ENCODE measurements around the gene CARD9. TPM values are rescaled to one million over a fixed set of nuclear protein-coding genes. Genes with fewer than 3 reads are reported as not detected.

Gene CARD9
- total RNA-seq, 1 experiment from 2014 or later = 5.6 TPM

GRCh38 chr9:136401173-136401922 is 27.9 kb upstream of the CARD9 start:
- no CpG with 5 or more reads among the region's 18 CpGs for WGBS (ENCODE audit: extremely low coverage, insufficient read length, low lambda C conversion rate)
- H3K4me3 Mint-ChIP-seq = peak overlapping the region in 1 of 2 experiments; percentile 61; a peak in 3 of 5 replicates
- no peak overlapping the region for H3K4ac ChIP-seq (ENCODE audit: low read depth, low read length)

More at GRCh38 chr9:136401173-136401922, 27.9 kb upstream of the CARD9 start:
- no peak overlapping the region for H3K14ac ChIP-seq (ENCODE audit: insufficient read depth, low read length)
- H3K4me1 Mint-ChIP-seq = peaks cover 11 to 12% of the 10 kb centered on the region in 2 experiments
- H3K27ac Mint-ChIP-seq = peak overlapping the region in 2 of 3 experiments; percentile 75 to 88; a peak in 4 of 7 replicates
- no peak for DNase-seq
- H3K56ac ChIP-seq (ENCODE audit: insufficient read length, low read depth, low read length) = no peak overlapping the region
- no peaks in the 10 kb centered on the region for H3K9me3 ChIP-seq (ENCODE audit: control insufficient read depth, low read depth, low read length)
- no peaks in the 10 kb centered on the region for H3K27me3 ChIP-seq (ENCODE audit: insufficient read depth, low read length)
- no peaks in the 10 kb centered on the region for H3K4me1 ChIP-seq (ENCODE audit: insufficient read depth, low read length)
- peaks cover 24 to 70% (median 58%) of the 10 kb centered on the region in 3 experiments for H3K36me3 Mint-ChIP-seq (ENCODE audit: insufficient read depth in 1 of 3, low read depth in 3 of 3)
- peaks cover 6% of the 10 kb centered on the region for H3K23me2 ChIP-seq (ENCODE audit: insufficient read length, low read depth, low read length, poor library complexity, severe bottlenecking)
- no peak for TF ChIP-seq CTCF (conservative IDR thresholded peaks at IDR 0.05)
- H3K27me3 Mint-ChIP-seq (ENCODE audit: low read depth) = no peaks in the 10 kb centered on the region
- H2BK15ac ChIP-seq (ENCODE audit: low read depth, low read length) = no peak overlapping the region
- no peak overlapping the region for H2AK5ac ChIP-seq (ENCODE audit: insufficient read length, low read length)
- H3K4me2 ChIP-seq (ENCODE audit: insufficient read depth, insufficient read length, low read length) = no peak overlapping the region
- H2BK20ac ChIP-seq (ENCODE audit: low read depth, low read length, poor library complexity, severe bottlenecking) = no peak overlapping the region
- H2BK12ac ChIP-seq (ENCODE audit: insufficient read length, low read depth, low read length) = no peak overlapping the region
- H3T11ph ChIP-seq (ENCODE audit: low read length) = no peak overlapping the region
- H3K79me2 ChIP-seq (ENCODE audit: insufficient read depth, low read length) = peaks cover 12% of the 10 kb centered on the region; the same call in 1 of the 2 replicates
- H3K9ac ChIP-seq (ENCODE audit: extremely low read depth, insufficient read length, low read length) = no peak overlapping the region
- no peaks in the 10 kb centered on the region for H3K9me3 Mint-ChIP-seq
- no peak overlapping the region for H3K18ac ChIP-seq (ENCODE audit: insufficient read length, low read depth, low read length)
- H3K23ac ChIP-seq (ENCODE audit: insufficient read length, low read depth, low read length) = no peak overlapping the region
- H4K8ac ChIP-seq (replicated peaks; ENCODE audit: insufficient read length, low read depth, low read length) = no peak overlapping the region
- no peak overlapping the region for H3K27ac ChIP-seq (ENCODE audit: insufficient read length, low read depth, low read length)
- H2BK5ac ChIP-seq (ENCODE audit: insufficient read length, low read length) = no peak overlapping the region
- no peak overlapping the region for H2BK120ac ChIP-seq (ENCODE audit: low read depth, low read length, poor library complexity, severe bottlenecking)
- H3K79me1 ChIP-seq (ENCODE audit: insufficient read depth, low read depth, low read length, poor library complexity, severe bottlenecking) = peaks cover 7% of the 10 kb centered on the region
- no peaks in the 10 kb centered on the region for H4K20me1 ChIP-seq (ENCODE audit: control insufficient read depth, insufficient read depth, insufficient read length)
- no peak overlapping the region for H2AFZ ChIP-seq (ENCODE audit: low read length)
- no peak overlapping the region for H4K5ac ChIP-seq (ENCODE audit: insufficient read length, low read depth, low read length)
- H4K91ac ChIP-seq (ENCODE audit: insufficient read length, low read depth, low read length) = no peak overlapping the region

Data from H9 (cell line).